Kidney capillary endothelial cell (primary cell): ENCODE measurements around the gene TUBGCP6.

Experiments
- DNase-seq: peaks from one replicate; pipeline ENCODE4 v3.0.0-alpha.2; 2018; ENCODE audit warnings: low spot score

The TUBGCP6 gene

GRCh38 chr22:50262973-50263617, 18.3 kb upstream of the TUBGCP6 start:
- DNase-seq = no peak

DNA sequence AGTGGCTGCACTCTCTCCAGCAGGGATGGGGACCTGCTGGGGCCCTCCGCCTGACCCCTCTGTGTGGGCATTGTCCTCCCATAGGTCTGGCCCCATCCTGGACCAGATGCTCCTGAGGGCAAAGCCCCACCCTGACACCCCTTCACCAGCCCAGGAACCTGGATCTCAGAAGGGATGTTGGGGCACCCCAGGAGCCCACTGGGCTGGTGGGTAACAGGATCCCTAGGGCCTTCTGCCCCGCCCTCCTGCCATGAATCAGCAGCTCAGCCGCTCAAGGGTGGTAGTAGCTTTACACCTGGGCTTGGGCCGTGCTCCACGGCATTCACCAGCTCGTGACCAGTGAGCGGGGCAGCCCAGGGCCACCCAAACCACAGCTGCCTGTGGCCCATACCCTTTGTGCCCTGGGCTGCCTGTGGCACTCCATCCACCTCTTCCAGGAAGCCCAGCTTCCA, 17.7 kb upstream of the TUBGCP6 start:
- no peak for DNase-seq

GRCh38 chr22:50261615-50262459, 17.0 kb upstream of the TUBGCP6 start, which contains the start of gene MAPK12:
TSS of gene MAPK12 (minus strand) at chr22:50261683. CDS start at chr22:50261509, 174 bp downstream.
- DNase-seq = no peak

DNA sequence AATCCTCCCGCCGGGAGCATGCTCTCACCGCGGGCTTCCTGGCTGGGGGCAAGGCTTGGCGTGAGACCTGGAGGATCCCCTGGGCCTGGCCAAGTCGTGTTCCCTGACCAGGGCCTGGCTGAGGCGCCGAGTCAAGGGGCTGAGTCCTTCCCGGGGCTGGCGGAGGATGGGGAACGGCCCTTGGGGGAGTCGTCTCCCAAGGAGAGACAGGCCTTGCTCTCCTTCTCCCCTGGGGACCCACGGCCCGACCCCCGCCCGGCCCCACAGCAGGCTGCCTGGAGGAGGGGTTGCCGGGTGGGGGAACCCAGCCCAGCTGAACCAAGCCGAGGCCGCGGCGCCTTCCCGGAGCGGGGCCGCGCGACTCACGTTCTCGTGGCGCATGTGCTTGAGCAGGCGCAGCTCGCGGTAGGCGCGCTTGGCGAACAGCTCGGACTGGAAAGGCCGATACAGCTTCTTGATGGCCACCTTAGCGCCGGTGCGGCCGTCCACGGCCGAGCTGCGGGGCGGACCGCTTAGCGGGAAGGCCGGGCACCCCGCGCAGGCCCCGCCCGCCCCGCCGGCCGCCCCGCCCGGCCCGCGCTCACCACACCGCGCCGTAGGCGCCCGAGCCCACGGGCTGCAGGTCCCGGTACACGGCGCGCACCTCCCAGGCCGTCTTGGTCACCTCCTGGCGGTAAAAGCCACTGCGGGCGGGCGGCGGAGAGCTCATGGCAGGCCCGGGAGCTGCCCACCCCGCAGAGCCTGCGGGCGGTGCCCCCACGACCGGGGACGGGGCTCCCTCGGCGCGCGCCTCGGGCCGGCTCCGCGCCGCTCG, 16.2 kb upstream of the TUBGCP6 start:
- DNase-seq = no peak

GRCh38 chr22:50260434-50260800, 15.6 kb upstream of the TUBGCP6 start:
- DNase-seq = no peak

- DNase-seq = no peak
These were observed 14.5 kb upstream of the TUBGCP6 start for GRCh38 chr22:50259302-50259701.

GRCh38 chr22:50258361-50259292, 13.8 kb upstream of the TUBGCP6 start:
- DNase-seq = no peak

- DNase-seq = no peak
These were observed 12.9 kb upstream of the TUBGCP6 start for GRCh38 chr22:50257451-50258360.

- DNase-seq = no peak
These were observed 12.2 kb upstream of the TUBGCP6 start for GRCh38 chr22:50257041-50257440.

DNA sequence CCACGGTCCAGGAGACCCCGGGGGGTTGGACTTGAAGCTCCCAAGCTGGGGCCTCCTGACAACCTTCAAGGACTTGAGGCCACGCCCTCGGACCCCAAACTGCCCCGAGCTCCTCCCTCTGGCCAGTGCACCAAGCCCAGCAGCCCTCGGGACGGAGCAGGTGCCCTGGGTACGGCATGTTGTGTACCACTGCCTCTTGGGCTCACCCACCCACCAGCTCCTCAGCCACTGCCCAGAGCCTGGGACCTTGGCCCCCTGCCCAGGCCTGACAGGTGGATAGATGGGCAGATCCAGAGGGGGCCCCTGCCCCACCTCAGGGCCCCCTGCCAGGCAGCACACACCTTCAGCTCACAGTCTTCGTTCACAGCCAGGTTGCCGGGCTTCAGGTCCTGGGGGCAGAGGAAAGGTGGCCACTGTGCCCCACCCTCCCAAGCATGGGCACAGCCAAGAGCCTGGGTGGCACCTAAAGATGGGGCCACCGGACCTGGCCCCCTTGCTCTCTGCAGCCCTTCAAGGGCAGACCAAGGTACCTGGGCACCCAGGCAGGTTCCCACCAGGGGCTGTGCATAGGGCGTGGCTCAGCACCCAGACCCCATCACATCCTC, 11.5 kb upstream of the TUBGCP6 start:
- no peak for DNase-seq

DNA sequence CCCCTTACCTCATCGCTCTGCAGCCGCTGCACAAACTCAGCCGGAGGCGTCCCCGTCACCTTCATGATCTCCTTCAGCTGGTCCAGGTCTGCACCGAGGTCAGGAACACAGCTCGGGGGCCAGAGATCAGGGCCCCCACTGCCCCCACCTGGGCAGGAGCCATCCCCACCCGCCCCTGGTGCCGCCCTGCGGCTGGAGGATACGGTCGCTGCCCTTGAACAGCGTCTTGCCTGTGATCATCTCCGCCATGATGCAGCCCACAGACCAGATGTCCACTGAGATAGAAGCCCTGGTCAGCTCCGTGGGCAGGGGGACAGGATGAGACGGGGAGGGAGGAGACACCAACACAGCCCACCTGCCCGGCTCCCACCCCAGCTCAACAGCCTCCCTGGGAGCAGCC, 10.8 kb upstream of the TUBGCP6 start:
- no peak for DNase-seq

DNA sequence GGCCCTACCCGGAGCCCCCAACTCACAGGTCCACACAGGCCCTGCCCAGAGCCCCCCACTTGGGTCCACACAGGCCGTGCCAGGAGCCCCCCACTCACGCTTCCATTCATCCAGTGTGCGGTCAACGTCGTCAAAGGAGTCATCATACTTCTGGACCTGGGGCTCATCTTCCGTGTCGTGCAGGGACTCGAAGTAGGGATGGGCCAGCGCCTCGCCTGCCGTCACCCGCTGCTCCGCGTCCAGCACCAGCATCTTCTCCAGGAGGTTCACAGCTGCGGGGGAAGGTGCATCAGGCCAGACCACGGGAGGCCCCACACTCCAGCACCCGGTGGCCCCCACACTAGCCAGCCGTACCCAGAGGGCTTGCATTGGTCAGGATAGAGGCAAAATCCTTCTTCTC, 10.3 kb upstream of the TUBGCP6 start:
- no peak for DNase-seq

DNA sequence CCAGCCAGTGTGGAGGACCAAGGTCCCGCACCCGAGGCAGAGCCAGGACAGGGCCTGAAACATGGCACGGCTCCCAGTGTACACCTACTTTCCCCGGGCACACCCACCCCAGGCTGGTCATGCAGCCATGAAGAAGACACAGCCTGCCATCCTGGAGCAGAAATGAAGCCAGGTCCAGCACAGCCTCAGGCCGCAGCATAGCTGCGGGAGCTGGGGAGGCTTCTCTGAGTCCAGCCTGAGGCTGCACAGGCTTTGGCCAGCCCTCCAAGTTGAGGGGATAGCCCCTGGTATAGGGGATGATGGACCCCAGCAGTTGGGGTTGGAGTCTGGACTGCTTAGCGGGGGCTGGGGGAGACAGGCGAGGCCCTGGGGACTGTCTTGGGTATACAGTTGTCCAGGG, 9.1 kb upstream of the TUBGCP6 start:
- no peak for DNase-seq

DNA sequence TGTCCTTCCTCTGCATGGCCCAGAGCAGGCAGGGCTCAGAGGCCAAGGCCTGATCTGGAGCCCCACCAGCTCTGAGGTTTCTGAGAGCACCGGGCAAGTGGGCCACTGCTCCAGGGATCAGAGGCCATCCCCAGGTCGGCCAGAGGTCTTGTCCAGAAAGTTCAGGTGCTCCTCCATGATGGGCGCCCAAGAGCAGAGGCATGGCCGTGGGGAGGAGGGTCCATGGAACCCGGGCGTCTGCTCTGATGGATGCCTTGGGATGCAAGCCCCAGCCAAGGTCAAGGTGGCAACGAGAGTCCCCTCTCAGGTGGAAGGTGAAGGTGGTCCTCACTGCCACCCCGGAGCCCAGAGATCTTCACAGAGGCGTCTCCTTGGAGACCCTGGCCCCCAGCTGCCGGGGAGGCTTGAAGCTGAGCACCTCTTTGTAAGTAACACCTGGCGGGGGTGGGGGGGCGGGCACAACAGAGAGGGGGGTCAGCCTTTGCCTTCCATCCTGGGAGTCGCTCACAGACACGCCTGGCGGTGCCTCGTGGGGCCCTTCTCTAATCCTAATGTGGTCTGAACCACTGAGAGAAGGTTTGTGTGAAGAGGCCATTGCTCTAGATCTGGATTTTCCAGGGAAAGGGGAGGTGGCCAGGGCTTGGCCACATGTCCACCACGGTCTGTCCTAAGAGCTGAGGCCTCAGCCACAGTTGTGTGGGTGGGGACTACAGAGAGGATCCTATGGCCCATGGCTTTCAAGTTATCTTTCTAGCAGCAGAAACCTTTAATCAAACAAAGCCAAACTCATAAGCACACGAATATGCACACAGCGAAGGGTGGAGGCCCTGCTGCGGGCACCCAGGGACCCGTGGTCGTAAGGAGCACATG, 8.5 kb upstream of the TUBGCP6 start:
- no peak for DNase-seq

GRCh38 chr22:50252082-50253045, 7.5 kb upstream of the TUBGCP6 start:
- peak; percentile 72 for DNase-seq

- DNase-seq = no peak
These were observed 6.8 kb upstream of the TUBGCP6 start for GRCh38 chr22:50251477-50252081.
